Fibroblast of lung (primary cell): ENCODE data around the gene BRME1. TPM values are rescaled to one million over a fixed set of nuclear protein-coding genes. Genes with fewer than 3 reads are reported as not detected.

Source experiments
- DNase-seq, 2 donors: peaks; one replicate each; pipeline versions ENCODE4 v3.0.0 to v3.0.0-alpha.2; 2010; ENCODE audit warnings: low read depth in 2 of 2
- H2AFZ ChIP-seq: 2 replicates; pipeline ENCODE4 v1.5.1; 2012; ENCODE audit warnings: low read length, control low read depth, inconsistent platforms
- H3K27ac ChIP-seq: 2 replicates; pipeline ENCODE4 v1.5.1; 2011; ENCODE audit warnings: low read length, control low read depth; ENCODE audit not compliant: insufficient read depth
- H3K27me3 ChIP-seq: 2 replicates; pipeline ENCODE4 v1.5.1; 2011; ENCODE audit warnings: mild to moderate bottlenecking, low read length; ENCODE audit not compliant: control insufficient read depth, insufficient read depth
- H3K36me3 ChIP-seq: 2 replicates; pipeline ENCODE4 v1.5.1; 2011; ENCODE audit warnings: low read length; ENCODE audit not compliant: control insufficient read depth, insufficient read depth
- H3K4me1 ChIP-seq: 2 replicates; pipeline ENCODE4 v1.5.1; 2011; ENCODE audit warnings: low read length; ENCODE audit not compliant: control insufficient read depth, insufficient read depth; ENCODE audit errors: extremely low read depth
- H3K4me2 ChIP-seq: 2 replicates; pipeline ENCODE4 v1.5.1; 2011; ENCODE audit warnings: low read length, control low read depth; ENCODE audit not compliant: insufficient read depth; ENCODE audit errors: extremely low read depth
- H3K4me3 ChIP-seq, 4 experiments: fragments of 200-600 bp in 1 of 4; sonication (generic) in 1 of 4; replicated peaks in 1 of 4; 2 replicates each; pipeline ENCODE4 v1.5.1; 2011 to 2016; ENCODE audit warnings: low read length in 4 of 4, low read depth in 3 of 4, mild to moderate bottlenecking in 3 of 4, control low read depth in 2 of 4, inconsistent platforms in 1 of 4, mixed read lengths in 1 of 4; ENCODE audit not compliant: insufficient read depth in 1 of 4; ENCODE audit errors: control extremely low read depth in 1 of 4
- H3K79me2 ChIP-seq: 2 replicates; pipeline ENCODE4 v1.5.1; 2012; ENCODE audit warnings: mild to moderate bottlenecking, low read length, inconsistent platforms; ENCODE audit not compliant: control insufficient read depth, insufficient read depth
- H3K9ac ChIP-seq: 2 replicates; pipeline ENCODE4 v1.5.1; 2011; ENCODE audit warnings: mild to moderate bottlenecking, low read length, control low read depth; ENCODE audit not compliant: insufficient read depth
- H3K9me3 ChIP-seq: 2 replicates; pipeline ENCODE4 v1.5.1; 2012; ENCODE audit warnings: low read depth, low read length; ENCODE audit not compliant: control insufficient read depth, insufficient read depth
- H4K20me1 ChIP-seq: 2 replicates; pipeline ENCODE4 v1.5.1; 2011; ENCODE audit warnings: low read length; ENCODE audit not compliant: control insufficient read depth, insufficient read depth; ENCODE audit errors: extremely low read depth
- EZH2 ChIP-seq: IDR thresholded peaks from 2 replicates; pipeline ENCODE4 v1.5.1; 2012; ENCODE audit warnings: low read length, control low read depth, mild to moderate bottlenecking; ENCODE audit errors: missing control alignments
- polyA plus RNA-seq, 2 donors: library from polyadenylated mRNA; depleted of rRNA in 1 of 2; stranded (reverse) in 1 of 2; unstranded in 1 of 2; fragments of >200 nt; gene quantifications; 2 replicates each; pipeline ENCODE4 v1.2.1, GENCODE V29; 2011 to 2012; ENCODE audit warnings: missing spikeins in 1 of 2
- total RNA-seq: library from RNA; depleted of rRNA; stranded (reverse); fragments of >200 nt; gene quantifications from 2 replicates; pipeline ENCODE4 v1.2.1, GENCODE V29; 2014
- TF ChIP-seq, protein P1 (sequence below), 2 donors: IDR thresholded peaks in 1 of 2; conservative IDR thresholded peaks in 1 of 2; 1 replicate in 1 of 2; 2 replicates in 1 of 2; pipeline ENCODE4 v1.5.1; 2011 to 2012; ENCODE audit warnings: low read length in 2 of 2, control low read depth in 1 of 2, inconsistent platforms in 1 of 2, low read depth in 1 of 2, mild to moderate bottlenecking in 1 of 2

Gene BRME1
- total and polyA plus RNA-seq, 2 donors (not counting 1 experiment from before 2014, with no cell fraction given): 0.23 to 0.83 TPM

DNA sequence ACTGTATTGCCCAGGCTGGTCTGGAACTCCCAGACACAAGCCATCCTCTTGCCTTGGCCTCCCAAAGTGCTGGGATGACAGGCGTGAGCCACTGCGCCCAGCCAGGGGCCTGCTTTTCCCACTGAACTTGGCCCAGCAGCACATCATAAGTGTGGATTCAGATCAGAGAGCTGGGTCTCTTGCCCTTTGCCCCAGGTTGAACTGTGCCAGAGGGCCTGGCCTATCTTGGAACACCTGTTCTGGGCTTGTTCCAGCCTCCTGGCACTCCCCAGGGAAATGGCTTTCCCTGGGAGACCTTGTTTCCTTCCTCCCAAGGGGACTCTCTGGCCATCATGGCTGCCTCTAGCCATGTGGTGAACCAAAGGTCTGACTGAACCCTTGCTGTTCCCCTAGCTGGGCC is 3.5 kb upstream of the BRME1 start:
- Histone ChIP-seq H3K36me3 (peaks cover 4% of the 10 kb centered on the region), H4K20me1 (no peaks in the 10 kb centered on the region), H3K4me3 (no peak overlapping the region), H3K27ac (no peak overlapping the region), H3K9me3 (no peaks in the 10 kb centered on the region), H2AFZ (no peak overlapping the region), H3K27me3 (no peaks in the 10 kb centered on the region), H3K9ac (no peak overlapping the region), H3K4me2 (no peak overlapping the region), H3K4me1 (no peaks in the 10 kb centered on the region), H3K79me2 (no peaks in the 10 kb centered on the region)
- no peak for DNase-seq
- TF ChIP-seq, protein P1, sequence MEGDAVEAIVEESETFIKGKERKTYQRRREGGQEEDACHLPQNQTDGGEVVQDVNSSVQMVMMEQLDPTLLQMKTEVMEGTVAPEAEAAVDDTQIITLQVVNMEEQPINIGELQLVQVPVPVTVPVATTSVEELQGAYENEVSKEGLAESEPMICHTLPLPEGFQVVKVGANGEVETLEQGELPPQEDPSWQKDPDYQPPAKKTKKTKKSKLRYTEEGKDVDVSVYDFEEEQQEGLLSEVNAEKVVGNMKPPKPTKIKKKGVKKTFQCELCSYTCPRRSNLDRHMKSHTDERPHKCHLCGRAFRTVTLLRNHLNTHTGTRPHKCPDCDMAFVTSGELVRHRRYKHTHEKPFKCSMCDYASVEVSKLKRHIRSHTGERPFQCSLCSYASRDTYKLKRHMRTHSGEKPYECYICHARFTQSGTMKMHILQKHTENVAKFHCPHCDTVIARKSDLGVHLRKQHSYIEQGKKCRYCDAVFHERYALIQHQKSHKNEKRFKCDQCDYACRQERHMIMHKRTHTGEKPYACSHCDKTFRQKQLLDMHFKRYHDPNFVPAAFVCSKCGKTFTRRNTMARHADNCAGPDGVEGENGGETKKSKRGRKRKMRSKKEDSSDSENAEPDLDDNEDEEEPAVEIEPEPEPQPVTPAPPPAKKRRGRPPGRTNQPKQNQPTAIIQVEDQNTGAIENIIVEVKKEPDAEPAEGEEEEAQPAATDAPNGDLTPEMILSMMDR (conservative IDR thresholded peaks at IDR 0.05 in 1 of 2, IDR thresholded peaks at IDR 0.05 in 1 of 2; ENCODE audit: low read depth in 1 of 2, low read length in 2 of 2): no peak
- no peak for TF ChIP-seq EZH2

GRCh38 chr19:13908674-13909073 is 2.8 kb upstream of the BRME1 start:
- DNase-seq: no peak
- Histone ChIP-seq H3K9me3 (no peaks in the 10 kb centered on the region), H3K79me2 (no peaks in the 10 kb centered on the region), H3K4me3 (no peak overlapping the region), H3K4me2 (no peak overlapping the region), H4K20me1 (no peaks in the 10 kb centered on the region), H3K27me3 (no peaks in the 10 kb centered on the region), H3K27ac (no peak overlapping the region), H2AFZ (no peak overlapping the region), H3K4me1 (no peaks in the 10 kb centered on the region), H3K9ac (no peak overlapping the region), H3K36me3 (peaks cover 4% of the 10 kb centered on the region)
- no peak for TF ChIP-seq EZH2
- TF ChIP-seq, protein P1 (conservative IDR thresholded peaks at IDR 0.05 in 1 of 2, IDR thresholded peaks at IDR 0.05 in 1 of 2; ENCODE audit: low read depth in 1 of 2, low read length in 2 of 2): no peak

- H3K36me3 ChIP-seq: no peaks in the 10 kb centered on the region
- no peak overlapping the region for H3K27ac ChIP-seq
- H3K9me3 ChIP-seq: no peaks in the 10 kb centered on the region
- peak overlapping the region; percentile 64 for H3K4me2 ChIP-seq
- DNase-seq: no peak
- H3K9ac ChIP-seq: no peak overlapping the region
- H4K20me1 ChIP-seq: no peaks in the 10 kb centered on the region
- TF ChIP-seq, protein P1 (conservative IDR thresholded peaks at IDR 0.05 in 1 of 2, IDR thresholded peaks at IDR 0.05 in 1 of 2; ENCODE audit: low read depth in 1 of 2, low read length in 2 of 2): no peak
- no peak for TF ChIP-seq EZH2
- no peaks in the 10 kb centered on the region for H3K27me3 ChIP-seq
- no peak overlapping the region for H2AFZ ChIP-seq
- no peaks in the 10 kb centered on the region for H3K4me1 ChIP-seq
- H3K4me3 ChIP-seq: peak overlapping the region; percentile 56 to 81 (median 64)
- H3K79me2 ChIP-seq: no peaks in the 10 kb centered on the region
Measured at GRCh38 chr19:13906910-13907309, 993 bp upstream of the BRME1 start.
